Muscle of arm (tissue), 14 donors: ENCODE data around the gene CIP2A. TPM values are rescaled to one million over a fixed set of nuclear protein-coding genes. Genes with fewer than 3 reads are reported as not detected.
"Not testable (repeated sequence)": the region's sequence is repeated elsewhere in the genome, so short reads cannot be mapped to it uniquely, and the experiment has no call there.

Experiments
- DNase-seq: peaks from one replicate; pipeline ENCODE4 v3.0.0-alpha.2; 2013
- long read RNA-seq, 11 donors: transcript quantifications; one replicate each; lab custom pipeline, GENCODE V29; 2026
- polyA plus RNA-seq, 12 donors: library from polyadenylated mRNA; unstranded; fragments of 120-200 nt; gene quantifications; one replicate each; pipeline ENCODE4 v1.2.1, GENCODE V29; 2013; ENCODE audit not compliant: insufficient read length in 12 of 12

CIP2A gene
- polyA plus RNA-seq, result 10 to 100 TPM in 8 of 12 donors, 1 to 10 TPM in 3, not detected in 1; 6.2 to 17.6 (median 11.2) TPM
- long read RNA-seq, donor 1, result 0 reads
- long read RNA-seq, donor 2, result 0 reads
- long read RNA-seq, donor 3, result 0 reads
- long read RNA-seq, donor 4, result 0 reads
- long read RNA-seq, donor 5, result 0 reads
- long read RNA-seq, donor 6, partial matches to known transcripts, result 0 of 1 reads
- long read RNA-seq, donor 6, other reads (novel, unspliced or antisense), result 0 of 1 reads
- long read RNA-seq, donor 7, result 0 reads
- long read RNA-seq, donor 8, result 0 reads
- long read RNA-seq, donor 9, result 0 reads
- long read RNA-seq, donor 10, result 0 reads
- long read RNA-seq, donor 11, result 0 reads

- DNase-seq, result peak; percentile 97
Measured at GRCh38 chr3:108589081-108589997, at the start of gene CIP2A, which contains the start of gene DZIP3. CIP2A (minus strand) TSS chr3:108589438; CDS start chr3:108589375, 63 bp downstream. DZIP3 (plus strand) TSS chr3:108589722; CDS start chr3:108605407, 15,685 bp downstream.

- no peak for DNase-seq
Measured at GRCh38 chr3:108629974-108630373, 40.7 kb upstream of the CIP2A start.

DNA sequence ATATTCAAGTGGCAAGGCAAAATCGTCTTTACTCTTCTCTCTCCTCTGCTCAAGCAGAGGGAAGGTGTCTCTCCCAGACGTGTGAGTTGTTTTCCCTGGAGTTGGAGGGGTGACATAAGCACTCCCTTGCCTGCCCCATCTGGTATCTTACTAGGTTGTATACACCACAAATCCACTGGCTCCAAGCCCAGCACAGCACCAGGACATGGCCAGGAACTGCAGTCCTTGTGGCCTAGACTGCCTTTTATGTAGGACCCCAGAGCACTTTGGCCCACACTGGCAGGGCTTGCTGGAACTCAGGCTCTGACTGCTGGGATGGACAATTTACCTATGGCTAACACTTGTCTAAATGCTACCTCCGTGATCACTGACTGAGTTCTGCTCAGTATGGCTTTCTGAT is 34.3 kb upstream of the CIP2A start:
- no peak for DNase-seq

DNA sequence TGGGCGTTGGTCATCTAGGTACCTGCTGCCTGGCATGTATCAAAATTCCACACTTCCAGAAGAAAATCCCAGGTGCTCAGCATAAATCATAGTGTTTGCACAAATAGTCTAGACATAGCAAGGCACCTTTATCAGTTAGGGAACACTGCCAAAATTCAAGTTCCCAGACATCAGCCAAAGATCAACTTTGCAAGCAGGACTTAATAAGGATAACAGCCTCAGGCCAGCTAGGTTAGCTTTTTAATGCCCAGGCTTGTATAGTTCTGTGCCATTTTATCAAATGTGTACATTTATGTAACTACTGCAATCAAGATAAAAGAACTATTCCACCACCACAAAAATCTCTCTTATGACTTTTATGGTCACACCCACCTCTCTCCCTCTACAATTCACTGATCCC is 31.0 kb upstream of the CIP2A start:
- no peak for DNase-seq

DNA sequence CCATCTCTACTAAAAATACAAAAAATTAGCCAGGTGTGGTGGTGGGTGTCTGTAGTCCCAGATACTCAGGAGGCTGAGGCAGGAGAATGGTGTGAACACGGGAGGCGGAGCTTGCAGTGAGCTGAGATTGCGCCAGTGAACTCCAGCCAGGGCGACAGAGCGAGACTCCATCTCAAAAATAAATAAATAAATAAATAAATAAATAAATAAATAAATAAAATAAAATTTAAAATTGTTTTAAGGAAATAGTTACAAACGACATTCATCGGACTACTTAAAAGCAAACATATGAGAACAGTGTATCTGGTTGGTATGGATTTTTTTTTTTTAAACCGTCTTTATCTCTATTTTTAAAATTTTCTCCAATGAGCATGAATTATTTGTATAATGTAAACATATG is 26.9 kb upstream of the CIP2A start:
- DNase-seq, result not testable (repeated sequence)

DNA sequence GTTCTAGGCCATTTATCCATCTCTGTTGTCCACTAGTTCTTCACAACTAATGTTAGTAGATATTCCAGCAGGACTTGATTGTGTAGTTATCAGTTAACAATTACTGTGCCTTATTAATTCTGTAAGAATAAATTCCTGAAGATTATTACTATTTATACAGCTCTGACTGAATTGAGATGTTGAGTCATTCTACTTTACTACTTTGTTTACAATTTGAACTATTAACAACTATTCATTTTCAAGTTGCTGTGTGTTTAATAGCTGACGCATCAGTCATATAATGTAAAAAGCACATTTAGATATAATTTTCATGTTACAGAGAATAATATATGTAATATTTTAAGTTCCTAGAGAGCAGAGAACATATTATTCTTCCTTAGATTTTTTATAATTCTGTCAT is 21.4 kb upstream of the CIP2A start:
- no peak for DNase-seq

DNA sequence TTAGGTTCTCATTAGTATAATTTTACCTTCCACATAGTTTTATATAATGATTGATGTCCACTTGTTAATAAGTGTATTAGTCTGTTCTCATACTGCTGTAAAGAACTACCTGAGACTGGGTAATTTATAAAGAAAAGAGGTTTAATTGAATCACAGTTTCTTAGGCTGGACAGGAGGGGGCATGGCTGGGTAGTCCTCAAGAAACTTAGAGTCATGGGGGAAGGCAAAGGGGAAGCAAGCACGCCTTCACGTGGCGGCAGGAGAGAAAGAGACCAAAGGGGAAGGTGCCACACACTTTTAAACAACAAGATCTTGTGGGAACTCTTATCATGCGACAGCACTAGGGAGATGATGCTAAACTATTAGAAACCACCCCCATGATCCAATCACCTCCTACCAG is 19.5 kb upstream of the CIP2A start:
- DNase-seq, result no peak

- DNase-seq, result no peak
Measured at GRCh38 chr3:108605491-108605890, 16.3 kb upstream of the CIP2A start.

- no peak for DNase-seq
Measured at GRCh38 chr3:108605028-108605427, 15.8 kb upstream of the CIP2A start.

DNA sequence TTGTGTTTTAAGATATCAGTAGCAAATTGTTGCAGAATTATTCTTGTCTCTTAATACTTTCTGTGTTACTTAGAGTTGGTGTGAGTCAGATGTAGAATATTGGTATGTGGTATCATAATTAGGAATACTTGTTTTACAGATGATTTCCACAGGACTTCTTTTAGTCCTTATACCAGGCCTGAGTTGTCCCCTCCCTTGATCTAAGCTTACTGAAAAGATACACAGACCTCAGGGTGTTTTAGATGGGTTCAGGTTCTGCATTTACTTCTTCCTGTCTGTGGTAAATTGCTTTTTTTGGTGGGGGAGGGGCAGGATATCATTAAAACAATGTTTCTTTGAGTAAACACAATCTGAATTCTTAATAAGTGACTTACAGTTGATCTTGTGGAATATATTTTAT is 14.5 kb upstream of the CIP2A start:
- no peak for DNase-seq

- DNase-seq, result no peak
Measured at GRCh38 chr3:108602935-108603294, 13.7 kb upstream of the CIP2A start.

DNA sequence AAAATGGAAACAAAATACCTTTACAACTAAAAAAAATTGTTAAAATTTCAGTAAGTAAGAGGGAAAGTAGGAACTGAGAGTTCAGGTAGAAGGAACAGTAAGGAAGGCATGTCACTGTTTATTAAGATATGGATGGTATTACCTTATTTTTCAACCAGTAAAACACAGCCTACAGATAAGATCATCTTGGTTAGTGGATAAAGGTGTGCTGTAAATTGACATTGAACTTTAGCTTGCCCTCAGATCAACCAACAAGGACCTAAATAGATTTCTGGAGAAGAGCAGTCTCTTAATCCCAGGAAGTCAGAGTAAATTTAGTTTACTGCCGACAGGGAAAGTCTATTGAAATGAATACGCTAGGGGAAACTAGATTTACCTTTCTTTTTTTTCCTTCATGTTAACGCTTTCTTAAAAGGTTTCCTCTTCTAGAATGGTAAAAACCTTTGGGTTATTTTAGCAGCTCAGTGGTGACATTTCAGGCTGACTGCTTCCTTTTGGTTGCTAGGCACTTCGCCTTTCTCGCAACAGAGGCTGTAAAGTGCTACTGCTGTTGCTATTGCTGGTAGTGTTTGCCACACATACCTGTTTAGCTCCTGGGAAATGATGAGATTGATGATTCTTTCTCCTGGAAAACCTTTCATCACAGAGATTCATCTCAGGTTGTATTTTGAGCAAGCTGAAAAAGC is 13.2 kb upstream of the CIP2A start:
- DNase-seq, result no peak

DNA sequence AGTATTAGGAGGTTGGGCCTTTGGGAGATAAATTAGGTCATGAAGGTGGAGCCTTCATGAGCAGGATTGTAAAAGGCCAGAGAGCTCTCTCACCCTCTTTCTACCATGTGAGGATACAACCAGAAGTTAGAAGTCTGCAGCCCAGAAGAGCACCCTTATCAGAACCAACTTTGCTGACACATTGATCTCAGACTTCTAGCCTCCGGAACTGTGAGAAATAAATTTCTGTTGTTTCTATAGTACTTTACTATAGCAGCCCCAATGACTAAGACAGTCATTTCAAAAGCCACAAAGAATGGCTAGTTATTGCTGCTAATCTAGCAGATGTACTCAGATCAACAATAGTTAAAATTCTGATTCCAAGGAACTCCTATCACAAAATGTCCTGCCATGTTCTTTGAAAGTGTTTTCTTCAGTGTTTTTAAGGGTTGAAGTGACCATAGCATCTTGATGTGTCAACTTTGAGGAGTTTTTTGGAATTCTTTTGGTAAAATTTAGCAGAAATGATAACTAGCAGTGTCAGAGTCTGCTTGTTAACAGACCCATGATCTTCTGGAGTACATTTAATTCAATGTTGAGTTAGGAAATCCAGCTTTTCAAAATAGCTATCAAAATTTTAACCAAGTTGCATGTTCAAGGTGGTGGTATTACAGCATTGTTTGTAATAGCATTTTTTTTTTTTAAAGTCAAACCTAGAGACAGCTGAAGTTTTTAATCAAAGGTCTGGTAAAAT is 10.6 kb upstream of the CIP2A start:
- DNase-seq, result no peak

DNA sequence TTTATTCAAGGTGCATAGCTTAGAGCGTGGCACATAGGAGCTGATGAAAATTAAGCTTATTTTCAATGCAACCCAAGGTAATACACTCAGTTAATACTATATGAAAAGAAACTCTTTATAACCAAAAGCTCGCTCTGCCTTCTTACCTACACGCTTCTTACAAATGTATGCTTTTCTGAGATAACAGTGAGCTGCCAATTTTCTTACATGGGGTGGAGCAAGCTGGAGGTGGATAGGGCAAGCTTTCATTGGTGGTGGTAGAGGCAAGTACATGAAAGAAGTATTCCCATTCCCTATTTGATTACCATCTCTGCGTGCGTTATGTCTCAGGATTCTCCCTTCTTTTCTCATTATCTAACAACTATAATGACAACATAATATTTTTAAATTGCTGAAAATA is 9.1 kb upstream of the CIP2A start:
- no peak for DNase-seq

DNA sequence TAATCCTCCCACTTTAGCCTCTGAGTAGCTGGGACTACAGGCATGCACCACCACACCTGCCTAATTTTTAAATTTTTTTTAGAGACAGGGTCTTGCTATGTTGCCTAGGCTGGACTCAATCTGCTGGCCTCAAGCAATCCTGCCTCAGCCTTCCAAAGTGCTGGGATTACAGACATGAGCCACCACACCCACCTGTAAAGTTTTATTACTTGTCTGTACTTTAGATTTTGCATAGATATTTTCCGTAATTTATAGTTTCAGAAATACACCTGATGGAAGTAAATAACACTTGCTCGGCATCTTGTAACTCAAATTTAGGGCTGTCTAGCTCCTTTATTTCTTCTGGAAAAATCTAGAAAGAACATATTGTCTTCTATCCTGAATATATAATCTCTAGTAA is 6.1 kb upstream of the CIP2A start:
- no peak for DNase-seq

DNA sequence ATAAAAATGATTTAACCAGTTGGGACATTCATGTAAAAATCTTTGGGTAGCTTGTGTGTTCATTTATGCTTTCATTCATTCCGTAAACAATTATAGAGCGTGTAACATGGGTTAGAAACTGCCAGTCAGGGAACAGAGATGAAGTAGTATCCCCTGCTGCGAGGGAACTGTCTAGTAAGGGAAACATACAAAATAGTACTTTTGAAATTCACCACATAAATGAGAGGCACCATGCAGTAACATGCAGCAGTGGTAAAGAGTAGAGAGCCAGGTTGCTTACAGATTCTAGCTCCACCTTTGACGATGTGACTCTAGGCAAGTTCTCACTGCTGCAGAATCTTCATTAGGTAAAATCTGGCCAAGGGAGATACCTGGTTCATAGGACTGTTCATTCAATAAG is 1.2 kb upstream of the CIP2A start:
- DNase-seq, result peak; percentile 3

DNA sequence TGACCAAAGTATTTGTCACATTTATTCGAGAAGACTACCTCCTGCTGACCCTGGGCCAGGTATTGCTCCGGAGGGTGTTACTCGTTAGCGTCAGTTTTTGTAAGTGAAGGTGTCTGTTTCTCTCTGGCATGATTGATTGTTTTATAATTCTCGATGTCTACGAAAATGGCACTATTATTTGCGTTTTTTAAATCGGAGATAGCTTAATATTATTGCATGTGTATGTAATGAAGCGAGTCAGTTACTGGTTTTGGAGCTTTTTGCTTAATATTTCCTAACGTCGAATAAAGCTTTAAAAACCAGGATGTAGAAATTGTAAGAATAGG is 723 bp upstream of the CIP2A start:
- DNase-seq, result no peak

DNA sequence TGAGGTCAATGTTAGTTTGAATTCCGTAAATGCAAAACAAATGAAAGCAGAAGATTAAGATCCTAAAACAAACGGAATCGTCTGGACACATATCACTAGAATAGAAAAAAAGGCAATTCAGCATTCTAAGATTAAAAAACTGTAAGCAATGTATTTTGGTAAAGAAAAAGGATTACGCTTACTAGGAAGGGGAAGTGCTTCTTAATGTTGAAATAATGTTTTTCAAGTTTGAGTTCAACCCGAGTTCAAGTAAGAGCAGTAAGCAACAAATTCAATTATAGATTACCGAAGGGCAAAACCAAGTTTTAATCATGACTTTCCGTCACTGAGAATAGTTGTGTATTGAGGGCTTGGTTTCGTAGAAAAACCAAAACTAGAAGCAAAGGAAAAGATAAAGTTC is 637 bp downstream of the CIP2A start:
- DNase-seq, result no peak

- no peak for DNase-seq
Measured at GRCh38 chr3:108578064-108578463, 11.2 kb downstream of the CIP2A start.

DNA sequence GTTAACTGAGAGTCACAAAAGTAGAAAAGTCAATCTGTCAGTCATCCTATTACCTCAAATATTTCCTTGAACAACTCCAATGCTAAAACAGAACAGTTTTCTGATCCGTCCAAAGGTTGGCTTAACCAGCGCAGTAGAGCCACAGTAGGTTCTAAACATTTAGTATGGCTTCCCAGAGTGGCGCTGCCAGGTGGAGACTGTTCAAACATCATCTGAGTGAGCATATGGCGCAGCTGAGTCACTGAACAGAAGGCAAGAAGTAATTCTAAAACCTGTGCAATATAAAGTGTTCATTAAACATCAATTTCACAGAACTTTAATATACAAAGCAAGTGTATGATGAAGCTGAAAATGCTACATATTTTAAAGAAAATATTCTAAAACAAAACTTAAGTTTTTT is 19.9 kb downstream of the CIP2A start:
- DNase-seq, result no peak

GRCh38 chr3:108566599-108566998 is 22.6 kb downstream of the CIP2A start:
- no peak for DNase-seq

DNA sequence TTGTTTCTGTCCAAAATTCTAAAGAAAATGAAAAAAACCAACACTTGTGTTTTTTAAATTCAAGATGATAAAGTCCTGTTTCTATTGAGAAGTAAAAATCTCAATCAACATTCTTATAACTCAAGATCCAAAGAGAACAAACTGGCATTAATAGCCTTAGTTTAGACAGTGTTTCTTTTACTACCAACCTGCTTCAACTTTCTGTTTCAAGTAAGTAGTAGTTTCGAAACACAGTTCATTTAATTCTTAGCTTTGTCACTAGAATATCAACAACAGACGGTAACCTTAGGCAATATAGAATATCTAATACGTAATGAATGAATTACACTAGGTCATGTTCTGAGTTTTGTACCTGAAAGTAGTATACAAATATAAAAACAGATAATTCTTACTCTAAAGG is 23.7 kb downstream of the CIP2A start:
- no peak for DNase-seq
